Sigmoid colon (tissue), 7 donors: ENCODE data around the gene CCDC157. TPM values are rescaled to one million over a fixed set of nuclear protein-coding genes. Genes with fewer than 3 reads are reported as not detected.

Experiments used
- DNase-seq: peaks from one replicate; pipeline ENCODE4 v3.0.0-alpha.2; 2019
- H3K27ac ChIP-seq, 4 donors: fragments of 200-600 bp; sonication (generic); one replicate each; pipeline ENCODE4 v1.5.1; 2016 to 2019; ENCODE audit warnings: mild to moderate bottlenecking in 1 of 4
- H3K27me3 ChIP-seq, 3 donors: fragments of 200-600 bp; sonication (generic); one replicate each; pipeline ENCODE4 v1.5.1; 2019; ENCODE audit warnings: mild to moderate bottlenecking in 1 of 3
- H3K36me3 ChIP-seq, 4 donors: fragments of 200-600 bp; sonication (generic); one replicate each; pipeline ENCODE4 v1.5.1; 2016 to 2019
- H3K4me1 ChIP-seq, 4 donors: fragments of 200-600 bp; sonication (generic); one replicate each; pipeline ENCODE4 v1.5.1; 2017 to 2019
- H3K4me3 ChIP-seq, 4 donors: fragments of 200-600 bp; sonication (generic); one replicate each; pipeline ENCODE4 v1.5.1; 2017 to 2019; ENCODE audit warnings: mild to moderate bottlenecking in 2 of 4, moderate library complexity in 1 of 4
- H3K9me3 ChIP-seq, 4 donors: fragments of 200-600 bp in 3 of 4; sonication (generic) in 3 of 4; one replicate each; pipeline versions ENCODE4 v1.5.1 to v1.6.1; 2013 to 2019
- CTCF ChIP-seq, 4 experiments: fragments of 450-650 bp in 3 of 4; fragments of 200-600 bp in 1 of 4; IDR thresholded peaks; one replicate each; pipeline ENCODE4 v1.5.1; 2016 to 2019; ENCODE audit warnings: antibody characterized with exemption in 4 of 4, mild to moderate bottlenecking in 3 of 4, moderate library complexity in 2 of 4
- EP300 ChIP-seq, 4 donors: sonication (generic); formaldehyde crosslinking; IDR thresholded peaks; one replicate each; pipeline ENCODE4 v1.6.1; 2017; ENCODE audit warnings: antibody characterized with exemption in 4 of 4
- POLR2A ChIP-seq, 2 donors: fragments of 450-650 bp; IDR thresholded peaks; one replicate each; pipeline ENCODE4 v1.6.1; 2016; ENCODE audit warnings: antibody characterized with exemption in 2 of 2, mild to moderate bottlenecking in 2 of 2, moderate library complexity in 2 of 2
- POLR2AphosphoS5 ChIP-seq, 4 donors: sonication (generic); formaldehyde crosslinking; IDR thresholded peaks; one replicate each; pipeline ENCODE4 v1.6.1; 2017; ENCODE audit warnings: antibody characterized with exemption in 4 of 4
- WGBS, 2 donors: extraction: QIAGEN DNeasy Blood & Tissue Kit; methylation state at CpG; one replicate each; pipeline ENCODE4 v1.1.7; 2013; 5-methylcytosine and 5-hydroxymethylcytosine counted together
- intact Hi-C: fragments of 100-400 bp; cut with DNase I; formaldehyde crosslinking; loops from one replicate; pipeline ENCODE4 v1.15.1; 2023
- polyA plus RNA-seq, 3 donors: library from polyadenylated mRNA; stranded (reverse); fragments of 200-250 nt; gene quantifications; one replicate each; pipeline ENCODE4 v1.2.3, GENCODE V29; 2013
- total RNA-seq, 4 donors: library from RNA; depleted of rRNA; stranded (reverse); fragments of >200 nt; gene quantifications; one replicate each; pipeline ENCODE4 v1.1.0, GENCODE V29; 2016
- donor health status: healthy with polysubstance abuse.
- donor health status: Bipolar disorder and iron deficiency.
- donor health status: healthy.

The CCDC157 gene
- total and polyA plus RNA-seq, 7 donors = 0.83 to 2.0 (median 1.6) TPM

- Histone ChIP-seq H3K36me3 (peaks cover 7 to 84% (median 30%) of the 10 kb centered on the region in 4 donors), H3K27me3 (no peaks in the 10 kb centered on the region), H3K27ac (no peak overlapping the region), H3K4me1 (peaks cover 0 to 12% (median 9%) of the 10 kb centered on the region in 4 donors), H3K4me3 (no peak overlapping the region), H3K9me3 (no peaks in the 10 kb centered on the region)
- DNase-seq = no peak
- 23 to 65% methylated on average over 2 of the region's 2 CpGs for WGBS, 2 donors
- intact Hi-C loops = no loop called here
- TF ChIP-seq POLR2A (IDR thresholded peaks at IDR 0.05) = no peak
- TF ChIP-seq EP300 (IDR thresholded peaks at IDR 0.05) = no peak
- TF ChIP-seq CTCF (IDR thresholded peaks at IDR 0.05) = no peak
- TF ChIP-seq POLR2AphosphoS5 (IDR thresholded peaks at IDR 0.05) = no peak
These were observed 59.6 kb downstream of the CCDC157 start for GRCh38 chr22:30416403-30416802.

DNA sequence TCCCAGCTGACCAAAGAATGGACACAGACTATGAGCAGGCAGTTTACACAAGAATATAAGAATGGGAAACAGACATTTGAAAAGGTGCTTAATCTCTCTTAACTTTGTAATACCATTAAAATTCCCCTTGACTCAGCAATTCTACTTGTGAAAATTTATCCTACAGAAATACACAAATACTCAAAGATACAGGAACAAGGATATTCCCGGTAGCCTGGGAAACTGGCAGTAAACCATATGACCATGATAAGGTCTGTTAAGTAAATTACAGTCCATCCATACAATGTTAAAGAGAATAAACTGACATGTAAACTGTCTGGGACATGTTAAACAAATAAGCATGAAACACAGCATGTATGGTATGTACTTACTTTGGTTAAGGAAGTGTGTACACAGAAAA lies 60.0 kb downstream of the CCDC157 start:
- intact Hi-C loops = no loop called here
- Histone ChIP-seq H3K9me3 (no peaks in the 10 kb centered on the region), H3K4me3 (no peak overlapping the region), H3K36me3 (peaks cover 7 to 83% (median 31%) of the 10 kb centered on the region in 4 donors), H3K27me3 (no peaks in the 10 kb centered on the region), H3K4me1 (peaks cover 0 to 17% (median 13%) of the 10 kb centered on the region in 4 donors), H3K27ac (no peak overlapping the region)
- no peak for TF ChIP-seq POLR2AphosphoS5 (IDR thresholded peaks at IDR 0.05)
- no peak for TF ChIP-seq POLR2A (IDR thresholded peaks at IDR 0.05)
- no peak for TF ChIP-seq EP300 (IDR thresholded peaks at IDR 0.05)
- no peak for TF ChIP-seq CTCF (IDR thresholded peaks at IDR 0.05)
- no peak for DNase-seq
- WGBS, 2 donors = 22 to 64% methylated on average over 1 of the region's 1 CpG

GRCh38 chr22:30420347-30421125 lies 63.7 kb downstream of the CCDC157 start:
- H3K9me3 ChIP-seq = no peaks in the 10 kb centered on the region
- H3K27me3 ChIP-seq = no peaks in the 10 kb centered on the region
- no peak for DNase-seq
- WGBS, 2 donors = 70 to 77% methylated on average over 6 of the region's 6 CpGs
- intact Hi-C loops = loop anchor here (5.0 to 10.0 kb wide), 3 partner anchors 33 to 1153 kb away; partner anchors contain the start of genes EWSR1, RHBDD3, RNF215 and TCN2
- H3K27ac ChIP-seq = peak overlapping the region; percentile 15 to 94 (median 39)
- no peak overlapping the region for H3K4me3 ChIP-seq
- TF ChIP-seq POLR2AphosphoS5 (IDR thresholded peaks at IDR 0.05) (no peak), POLR2A (IDR thresholded peaks at IDR 0.05) (no peak), CTCF (IDR thresholded peaks at IDR 0.05) (no peak), EP300 (IDR thresholded peaks at IDR 0.05) (no peak)
- H3K36me3 ChIP-seq = peaks cover 7 to 58% (median 28%) of the 10 kb centered on the region in 4 donors
- peaks cover 0 to 47% (median 37%) of the 10 kb centered on the region in 4 donors for H3K4me1 ChIP-seq

DNA sequence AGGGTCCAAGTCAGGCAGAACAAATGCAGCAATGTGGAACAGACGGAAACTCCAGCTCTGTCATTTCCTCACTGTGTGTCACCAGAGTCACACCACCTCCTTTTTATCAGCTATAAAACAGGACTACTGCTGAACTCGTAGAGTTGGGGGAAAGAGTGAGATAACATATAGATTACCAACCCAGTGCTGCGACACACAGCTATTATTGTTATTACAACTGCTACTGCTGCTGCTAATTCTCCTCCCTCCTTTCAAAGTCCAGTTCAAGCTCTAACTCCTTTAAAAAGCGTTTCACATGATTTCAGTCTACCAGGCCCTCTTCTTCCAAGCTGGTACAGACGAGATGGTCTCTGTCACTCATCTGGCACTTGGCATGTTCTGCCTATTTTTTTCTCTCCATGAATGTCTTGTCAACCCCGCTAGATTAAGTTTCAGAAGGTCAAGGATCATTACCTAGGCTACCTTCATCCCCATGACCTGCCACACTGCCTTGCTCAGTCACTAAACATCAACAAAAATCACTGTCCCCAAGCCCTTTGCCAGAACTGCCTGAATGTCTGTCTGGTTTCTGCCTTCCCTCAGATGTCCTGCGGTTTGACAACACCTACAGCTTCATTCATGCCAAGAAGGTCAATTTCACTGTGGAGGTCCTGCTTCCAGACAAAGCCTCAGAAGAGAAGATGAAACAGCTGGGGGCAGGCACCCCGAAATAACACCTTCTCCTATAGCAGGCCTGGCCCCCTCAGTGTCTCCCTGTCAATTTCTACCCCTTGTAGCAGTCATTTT lies 65.1 kb downstream of the CCDC157 start:
- Histone ChIP-seq H3K9me3 (no peaks in the 10 kb centered on the region), H3K4me1 (peaks cover 0 to 58% (median 49%) of the 10 kb centered on the region in 4 donors), H3K36me3 (peaks cover 7 to 45% (median 16%) of the 10 kb centered on the region in 4 donors), H3K4me3 (peak overlapping the region in 1 of 4 donors; percentile 72), H3K27ac (peak overlapping the region; percentile 91 to 97 (median 94)), H3K27me3 (no peaks in the 10 kb centered on the region)
- intact Hi-C loops = loop anchor here (5.0 to 10.0 kb wide), 3 partner anchors 35 to 1155 kb away; partner anchors contain the start of genes EWSR1, RHBDD3, RNF215 and TCN2
- no peak for TF ChIP-seq CTCF (IDR thresholded peaks at IDR 0.05)
- no peak for TF ChIP-seq EP300 (IDR thresholded peaks at IDR 0.05)
- no peak for TF ChIP-seq POLR2AphosphoS5 (IDR thresholded peaks at IDR 0.05)
- TF ChIP-seq POLR2A (IDR thresholded peaks at IDR 0.05) = no peak
- 36 to 70% methylated on average over 8 of the region's 8 CpGs for WGBS, 2 donors
- DNase-seq = no peak
